Cardiac muscle cell (in vitro differentiated cells and primary cell): Measurements from ENCODE around the gene SYNJ2. TPM values are rescaled to one million over a fixed set of nuclear protein-coding genes. Genes with fewer than 3 reads are reported as not detected.

Experiments
- DNase-seq, 2 donors: peaks; one replicate each; pipeline versions ENCODE4 v3.0.0 to v3.0.0-alpha.2; 2010 to 2017; ENCODE audit warnings: low read depth in 1 of 2, low spot score in 1 of 2
- H3K27ac ChIP-seq: fragments of 200-600 bp; sonication (generic); 2 replicates; pipeline ENCODE4 v1.5.1; 2016
- H3K27me3 ChIP-seq: fragments of 200-600 bp; sonication (generic); 2 replicates; pipeline ENCODE4 v1.6.0; 2016; ENCODE audit warnings: control low read depth
- H3K36me3 ChIP-seq: fragments of 200-600 bp; sonication (generic); 2 replicates; pipeline ENCODE4 v1.5.1; 2016; ENCODE audit warnings: control low read depth
- H3K4me1 ChIP-seq: fragments of 200-600 bp; sonication (generic); 2 replicates; pipeline ENCODE4 v1.8.1; 2017; ENCODE audit warnings: low read depth, mild to moderate bottlenecking, mixed run types
- H3K4me3 ChIP-seq: fragments of 200-600 bp; sonication (generic); 2 replicates; pipeline ENCODE4 v1.5.1; 2016; ENCODE audit warnings: mild to moderate bottlenecking
- H3K9me3 ChIP-seq: fragments of 200-600 bp; sonication (generic); 2 replicates; pipeline ENCODE4 v1.5.1; 2017; ENCODE audit warnings: low read depth, mild to moderate bottlenecking, control low read depth
- polyA plus RNA-seq: library from polyadenylated mRNA; unstranded; fragments of >200 nt; fragmentation: Nextera tagmentation; extraction: Ambion mirVana; gene quantifications from 2 replicates; pipeline ENCODE4 v1.2.1, GENCODE V29; 2016
- total RNA-seq: library from RNA; depleted of rRNA; stranded (reverse); fragments of >200 nt; gene quantifications from 2 replicates; pipeline ENCODE4 v1.2.3, GENCODE V29; 2016
- TF ChIP-seq, protein P1 (sequence below): IDR thresholded peaks from 2 replicates; pipeline ENCODE4 v1.5.1; 2012; ENCODE audit warnings: low read depth, mild to moderate bottlenecking, low read length

Gene SYNJ2
- total and polyA plus RNA-seq, 2 experiments from 2014 or later, result 2.1 to 2.9 TPM

DNA sequence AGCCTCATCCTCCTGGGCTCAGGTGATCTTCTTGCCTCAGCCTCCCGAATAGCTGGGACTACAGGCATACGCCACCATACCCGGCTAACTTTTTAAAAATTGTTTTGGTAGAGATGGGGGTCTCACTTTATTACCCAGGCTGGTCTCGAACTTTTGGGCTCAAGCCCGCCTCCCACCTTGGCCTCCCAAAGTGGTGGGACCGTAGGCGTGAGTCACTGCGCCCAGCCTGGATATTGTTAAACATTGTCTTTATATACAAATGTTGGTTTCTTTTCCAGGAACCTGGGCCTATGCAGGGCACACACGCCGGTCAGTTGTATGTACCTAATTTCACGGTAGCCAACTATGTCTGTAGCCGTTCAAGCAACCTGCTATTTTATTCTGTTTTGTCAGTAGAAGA, 60.1 kb downstream of the SYNJ2 start:
- Histone ChIP-seq H3K4me3 (no peak overlapping the region), H3K9me3 (no peaks in the 10 kb centered on the region), H3K27ac (peak overlapping the region; percentile 78), H3K36me3 (no peaks in the 10 kb centered on the region), H3K27me3 (no peaks in the 10 kb centered on the region), H3K4me1 (peaks cover 27% of the 10 kb centered on the region)
- TF ChIP-seq, protein P1, sequence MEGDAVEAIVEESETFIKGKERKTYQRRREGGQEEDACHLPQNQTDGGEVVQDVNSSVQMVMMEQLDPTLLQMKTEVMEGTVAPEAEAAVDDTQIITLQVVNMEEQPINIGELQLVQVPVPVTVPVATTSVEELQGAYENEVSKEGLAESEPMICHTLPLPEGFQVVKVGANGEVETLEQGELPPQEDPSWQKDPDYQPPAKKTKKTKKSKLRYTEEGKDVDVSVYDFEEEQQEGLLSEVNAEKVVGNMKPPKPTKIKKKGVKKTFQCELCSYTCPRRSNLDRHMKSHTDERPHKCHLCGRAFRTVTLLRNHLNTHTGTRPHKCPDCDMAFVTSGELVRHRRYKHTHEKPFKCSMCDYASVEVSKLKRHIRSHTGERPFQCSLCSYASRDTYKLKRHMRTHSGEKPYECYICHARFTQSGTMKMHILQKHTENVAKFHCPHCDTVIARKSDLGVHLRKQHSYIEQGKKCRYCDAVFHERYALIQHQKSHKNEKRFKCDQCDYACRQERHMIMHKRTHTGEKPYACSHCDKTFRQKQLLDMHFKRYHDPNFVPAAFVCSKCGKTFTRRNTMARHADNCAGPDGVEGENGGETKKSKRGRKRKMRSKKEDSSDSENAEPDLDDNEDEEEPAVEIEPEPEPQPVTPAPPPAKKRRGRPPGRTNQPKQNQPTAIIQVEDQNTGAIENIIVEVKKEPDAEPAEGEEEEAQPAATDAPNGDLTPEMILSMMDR, result no peak
- no peak for DNase-seq

GRCh38 chr6:158042245-158042798, 60.7 kb downstream of the SYNJ2 start:
- no peaks in the 10 kb centered on the region for H3K36me3 ChIP-seq
- TF ChIP-seq, protein P1, result no peak
- H3K27me3 ChIP-seq, result no peaks in the 10 kb centered on the region
- H3K4me3 ChIP-seq, result no peak overlapping the region
- H3K27ac ChIP-seq, result peak overlapping the region; percentile 78
- peak; percentile 5 to 76 for DNase-seq
- peaks cover 27% of the 10 kb centered on the region for H3K4me1 ChIP-seq
- no peaks in the 10 kb centered on the region for H3K9me3 ChIP-seq

DNA sequence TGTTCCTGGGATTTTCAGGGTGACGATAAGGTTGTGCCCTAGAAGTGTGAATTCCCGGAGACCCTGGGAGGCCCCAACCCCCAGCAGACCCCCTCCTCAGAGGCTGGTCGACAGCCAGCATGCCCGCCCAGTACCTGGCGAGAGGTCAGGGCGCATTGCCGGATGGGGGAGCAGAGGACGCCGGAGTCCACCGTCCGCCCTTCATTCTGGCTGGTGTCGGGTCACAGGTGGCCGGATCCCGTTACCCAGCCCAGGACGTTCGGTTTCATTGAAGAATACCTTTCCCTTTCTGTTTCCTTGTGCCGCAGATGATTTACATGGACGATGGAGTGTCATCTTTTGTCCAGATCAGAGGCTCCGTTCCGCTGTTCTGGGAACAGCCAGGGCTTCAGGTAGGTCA, 61.3 kb downstream of the SYNJ2 start:
- Histone ChIP-seq H3K4me1 (peaks cover 27% of the 10 kb centered on the region), H3K4me3 (no peak overlapping the region), H3K27ac (peak overlapping the region; percentile 78), H3K27me3 (no peaks in the 10 kb centered on the region), H3K36me3 (no peaks in the 10 kb centered on the region), H3K9me3 (no peaks in the 10 kb centered on the region)
- TF ChIP-seq, protein P1, result no peak
- DNase-seq, result no peak

DNA sequence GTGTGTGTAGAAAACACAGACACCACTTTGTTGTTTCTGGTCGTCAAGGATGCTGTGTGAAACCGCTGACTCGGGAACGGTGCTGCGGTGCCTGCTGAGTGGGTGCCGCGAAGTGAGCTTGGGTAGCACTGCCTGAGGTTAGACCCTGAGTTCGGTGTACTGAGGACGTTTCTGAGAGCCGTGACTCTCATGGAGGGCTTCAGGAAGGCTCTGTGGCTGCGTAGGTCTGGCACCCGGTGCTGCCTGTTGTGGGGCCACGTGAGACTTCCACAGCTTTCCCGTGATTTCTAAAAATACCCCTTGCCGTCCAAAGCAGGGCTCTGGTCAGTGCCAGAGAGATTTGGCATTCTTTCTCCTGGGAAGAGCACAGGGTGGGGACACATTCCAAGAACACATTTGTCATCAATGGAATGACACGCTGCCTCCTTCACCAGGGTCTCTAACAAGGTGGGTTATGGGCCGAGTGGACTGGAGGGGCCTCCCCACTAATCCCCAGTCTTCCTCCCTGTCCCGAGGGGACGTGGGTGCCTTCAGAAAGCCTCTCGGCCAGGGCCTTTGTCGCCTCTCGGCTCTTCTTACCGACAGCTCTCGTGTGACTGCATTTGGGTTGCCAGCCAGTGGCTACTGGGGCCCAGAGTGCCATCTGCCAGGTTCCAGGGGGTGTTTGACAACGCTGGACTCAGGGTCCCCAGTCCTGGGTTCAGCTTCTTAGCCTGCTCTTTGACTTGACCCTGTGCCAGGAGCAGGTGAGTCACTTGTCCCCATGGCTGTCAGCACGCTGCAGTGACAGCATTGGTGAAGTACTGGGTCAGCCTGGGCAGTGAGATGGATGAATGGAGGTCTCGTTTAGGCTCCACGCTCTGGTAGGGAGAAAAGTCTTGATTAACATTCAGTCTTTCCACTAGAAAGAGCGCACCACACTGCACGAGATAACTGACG, 62.2 kb downstream of the SYNJ2 start:
- Histone ChIP-seq H3K9me3 (no peaks in the 10 kb centered on the region), H3K27ac (no peak overlapping the region), H3K36me3 (no peaks in the 10 kb centered on the region), H3K4me3 (no peak overlapping the region), H3K4me1 (peaks cover 27% of the 10 kb centered on the region), H3K27me3 (no peaks in the 10 kb centered on the region)
- TF ChIP-seq, protein P1, result no peak
- peak in 1 of 2 donors; percentile 10 for DNase-seq

- Histone ChIP-seq H3K36me3 (no peaks in the 10 kb centered on the region), H3K4me1 (peaks cover 27% of the 10 kb centered on the region), H3K4me3 (no peak overlapping the region), H3K9me3 (no peaks in the 10 kb centered on the region), H3K27ac (no peak overlapping the region), H3K27me3 (no peaks in the 10 kb centered on the region)
- TF ChIP-seq, protein P1, result no peak
- peak in 1 of 2 donors; percentile 38 for DNase-seq
Observed at GRCh38 chr6:158044525-158044888, 62.8 kb downstream of the SYNJ2 start.
